Neuronal stem cell (in vitro differentiated cells): ENCODE measurements around the gene CMSS1.

ENCODE experiments used
- DNase-seq: peaks from one replicate; pipeline ENCODE4 v3.0.0-alpha.2; 2013; ENCODE audit warnings: low spot score
- H2AFZ ChIP-seq: one replicate; pipeline ENCODE4 v1.6.1; 2013; ENCODE audit warnings: mild to moderate bottlenecking, low read length, inconsistent platforms
- H2AK5ac ChIP-seq: 2 replicates; pipeline ENCODE4 v1.6.1; 2013; ENCODE audit warnings: low read depth, mild to moderate bottlenecking, inconsistent platforms, low read length, moderate library complexity, mixed read lengths
- H2BK120ac ChIP-seq: 2 replicates; pipeline ENCODE4 v1.6.1; 2013; ENCODE audit warnings: low read depth, mild to moderate bottlenecking, inconsistent platforms, low read length, moderate library complexity, mixed read lengths
- H2BK12ac ChIP-seq: one replicate; pipeline ENCODE4 v1.6.1; 2013; ENCODE audit warnings: low read length, inconsistent platforms
- H2BK15ac ChIP-seq: 2 replicates; pipeline ENCODE4 v1.6.1; 2013; ENCODE audit warnings: mild to moderate bottlenecking, low read length, inconsistent platforms, mixed read lengths
- H2BK5ac ChIP-seq: one replicate; pipeline ENCODE4 v1.6.1; 2013; ENCODE audit warnings: inconsistent platforms, mild to moderate bottlenecking, low read length, moderate library complexity
- H3K14ac ChIP-seq: one replicate; pipeline ENCODE4 v1.6.1; 2013; ENCODE audit warnings: low read length, inconsistent platforms
- H3K18ac ChIP-seq: 2 replicates; pipeline ENCODE4 v1.6.1; 2013; ENCODE audit warnings: low read length, inconsistent platforms
- H3K23ac ChIP-seq: 2 replicates; pipeline ENCODE4 v1.6.1; 2013; ENCODE audit warnings: low read depth, mild to moderate bottlenecking, mixed read lengths, low read length, inconsistent platforms; ENCODE audit not compliant: poor library complexity
- H3K27ac ChIP-seq: replicated peaks from 3 replicates; pipeline ENCODE4 v1.5.1; 2013; ENCODE audit warnings: low read length, inconsistent platforms
- H3K27me3 ChIP-seq, 3 experiments: 2 replicates each; pipeline ENCODE4 v1.6.1; 2013; ENCODE audit warnings: low read length in 3 of 3, mild to moderate bottlenecking in 2 of 3, inconsistent platforms in 1 of 3, low read depth in 1 of 3, mixed read lengths in 1 of 3, moderate library complexity in 1 of 3; ENCODE audit not compliant: control insufficient read depth in 3 of 3, insufficient read depth in 3 of 3
- H3K36me3 ChIP-seq, 2 donors: replicated peaks in 1 of 2; 2 replicates each; pipeline ENCODE4 v1.6.1; 2013; ENCODE audit warnings: low read length in 2 of 2; ENCODE audit not compliant: control insufficient read depth in 2 of 2, insufficient read depth in 2 of 2
- H3K4ac ChIP-seq: 2 replicates; pipeline ENCODE4 v1.6.1; 2013; ENCODE audit warnings: inconsistent platforms, mild to moderate bottlenecking, low read length, moderate library complexity
- H3K4me1 ChIP-seq, 2 donors: 1 replicate in 1 of 2; 2 replicates in 1 of 2; pipeline ENCODE4 v1.6.1; 2013; ENCODE audit warnings: low read length in 2 of 2, low read depth in 1 of 2; ENCODE audit not compliant: control insufficient read depth in 2 of 2, insufficient read depth in 1 of 2
- H3K4me2 ChIP-seq: one replicate; pipeline ENCODE4 v1.6.1; 2013; ENCODE audit warnings: mild to moderate bottlenecking, low read length, inconsistent platforms; ENCODE audit not compliant: insufficient read depth, poor library complexity, severe bottlenecking
- H3K4me3 ChIP-seq, 2 donors: 2 replicates each; pipeline ENCODE4 v1.5.1; 2013; ENCODE audit warnings: low read length in 2 of 2, mild to moderate bottlenecking in 2 of 2, inconsistent platforms in 1 of 2, moderate library complexity in 1 of 2
- H3K79me1 ChIP-seq: one replicate; pipeline ENCODE4 v1.6.1; 2013; ENCODE audit warnings: low read depth, mild to moderate bottlenecking, inconsistent platforms, low read length, moderate library complexity
- H3K9ac ChIP-seq: one replicate; pipeline ENCODE4 v1.6.1; 2013; ENCODE audit warnings: mild to moderate bottlenecking, low read depth, low read length, inconsistent platforms; ENCODE audit not compliant: poor library complexity
- H3K9me3 ChIP-seq, 2 donors: replicated peaks in 1 of 2; 2 replicates each; pipeline versions ENCODE3 to v1.6.1; 2013; ENCODE audit warnings: low read length in 2 of 2, mild to moderate bottlenecking in 2 of 2, inconsistent platforms in 1 of 2, low read depth in 1 of 2, mixed read lengths in 1 of 2, moderate library complexity in 1 of 2; ENCODE audit not compliant: control insufficient read depth in 2 of 2, insufficient read depth in 1 of 2
- H4K8ac ChIP-seq: one replicate; pipeline ENCODE4 v1.6.1; 2013; ENCODE audit warnings: low read depth, mild to moderate bottlenecking, inconsistent platforms, low read length, moderate library complexity
- H4K91ac ChIP-seq: one replicate; pipeline ENCODE4 v1.6.1; 2013; ENCODE audit warnings: low read length, low read depth, mild to moderate bottlenecking, inconsistent platforms; ENCODE audit not compliant: poor library complexity
- WGBS, 2 donors: extraction: QIAGEN DNeasy Blood & Tissue Kit; methylation state at CpG; one replicate each; pipeline ENCODE4 v1.1.7; 2013; ENCODE audit warnings: missing lambda C conversion rate in 2 of 2, mixed read lengths in 1 of 2; ENCODE audit not compliant: insufficient read length in 2 of 2, insufficient replicate concordance in 1 of 2; ENCODE audit errors: extremely low coverage in 2 of 2; 5-methylcytosine and 5-hydroxymethylcytosine counted together

CMSS1 gene

DNA sequence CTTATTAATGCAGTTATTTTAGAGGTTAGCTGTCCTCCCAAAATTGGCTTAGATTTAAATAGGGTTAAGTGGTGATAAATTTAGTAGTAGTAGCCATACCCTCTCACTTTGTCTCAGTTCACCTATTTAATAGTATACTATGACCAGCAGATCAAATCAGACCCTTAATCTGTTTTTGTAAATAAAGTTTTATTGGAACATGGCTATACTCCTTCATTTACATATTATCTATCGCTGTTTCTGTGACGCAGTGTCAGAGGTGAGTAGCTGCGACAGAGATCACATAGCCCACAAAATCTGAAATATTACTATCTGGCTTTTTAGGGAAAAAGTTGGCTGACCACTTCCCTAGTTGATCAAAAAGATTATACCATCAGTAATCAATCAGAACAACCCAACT is 183.4 kb downstream of the CMSS1 start:
- H3K27me3 ChIP-seq, result no peaks in the 10 kb centered on the region
- no peaks in the 10 kb centered on the region for H3K36me3 ChIP-seq
- no peak overlapping the region for H4K91ac ChIP-seq
- no peak overlapping the region for H2BK15ac ChIP-seq
- WGBS, 2 donors, result no CpG with 5 or more reads among the region's 3 CpGs
- H3K4me1 ChIP-seq, result peaks cover 2 to 4% of the 10 kb centered on the region in 2 donors
- H3K4me3 ChIP-seq, result no peak overlapping the region
- H2AFZ ChIP-seq, result no peak overlapping the region
- H3K9ac ChIP-seq, result no peak overlapping the region
- no peak overlapping the region for H2BK5ac ChIP-seq
- no peak overlapping the region for H3K23ac ChIP-seq
- DNase-seq, result no peak
- H3K4me2 ChIP-seq, result no peak overlapping the region
- no peak overlapping the region for H3K4ac ChIP-seq
- H3K14ac ChIP-seq, result no peak overlapping the region
- H3K18ac ChIP-seq, result no peak overlapping the region
- H2BK120ac ChIP-seq, result no peak overlapping the region
- no peak overlapping the region for H2BK12ac ChIP-seq
- H3K79me1 ChIP-seq, result no peaks in the 10 kb centered on the region
- no peak overlapping the region for H2AK5ac ChIP-seq
- no peak overlapping the region for H3K27ac ChIP-seq
- no peak overlapping the region for H4K8ac ChIP-seq
- no peaks in the 10 kb centered on the region for H3K9me3 ChIP-seq

DNA sequence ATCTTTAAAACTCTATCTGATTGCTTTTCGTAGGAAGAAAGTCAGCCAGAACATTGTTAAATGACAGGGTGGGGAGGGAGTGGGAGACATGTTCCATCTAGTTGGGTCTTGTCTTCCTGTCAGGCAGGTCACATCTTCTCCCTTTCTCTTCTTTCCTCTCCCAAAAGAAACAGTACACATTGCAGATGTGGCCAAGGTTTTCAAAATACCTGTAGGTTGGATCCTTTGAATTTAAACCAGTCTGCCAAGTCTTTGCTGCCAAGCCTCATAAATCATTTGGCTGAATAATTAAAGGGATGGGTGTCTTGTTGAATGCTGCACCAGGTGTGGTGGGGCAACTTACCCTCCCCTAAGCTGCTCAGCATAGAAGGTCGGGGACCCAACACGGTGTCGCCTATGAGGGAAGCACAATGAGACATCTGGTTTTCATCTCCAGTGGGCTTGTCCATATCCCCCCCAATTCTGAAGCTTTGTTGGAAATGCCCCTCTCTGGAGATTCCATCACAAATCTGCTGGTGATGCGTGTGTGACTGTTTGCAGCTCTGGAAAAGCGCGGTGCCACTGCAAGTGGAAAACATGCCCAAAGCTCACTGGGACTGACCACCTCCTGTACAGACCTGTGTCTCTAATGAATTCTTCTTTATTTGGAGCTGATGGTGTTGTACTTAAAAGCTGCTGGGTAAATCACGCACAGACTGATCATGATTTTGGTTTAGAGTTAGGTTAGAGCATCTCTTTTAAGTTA is 184.0 kb downstream of the CMSS1 start:
- Histone ChIP-seq H3K23ac (no peak overlapping the region), H3K79me1 (no peaks in the 10 kb centered on the region), H3K36me3 (no peaks in the 10 kb centered on the region), H4K91ac (no peak overlapping the region), H3K4me1 (peaks cover 4% of the 10 kb centered on the region in 2 donors), H3K9me3 (no peaks in the 10 kb centered on the region), H2BK15ac (no peak overlapping the region), H2AK5ac (no peak overlapping the region), H3K4ac (no peak overlapping the region), H3K14ac (no peak overlapping the region), H4K8ac (no peak overlapping the region), H3K18ac (no peak overlapping the region), H2BK12ac (no peak overlapping the region), H3K4me3 (no peak overlapping the region), H3K4me2 (no peak overlapping the region), H3K27me3 (no peaks in the 10 kb centered on the region), H3K9ac (no peak overlapping the region), H2AFZ (no peak overlapping the region), H2BK5ac (no peak overlapping the region), H2BK120ac (no peak overlapping the region), H3K27ac (no peak overlapping the region)
- no CpG with 5 or more reads among the region's 8 CpGs for WGBS, 2 donors
- DNase-seq, result no peak

DNA sequence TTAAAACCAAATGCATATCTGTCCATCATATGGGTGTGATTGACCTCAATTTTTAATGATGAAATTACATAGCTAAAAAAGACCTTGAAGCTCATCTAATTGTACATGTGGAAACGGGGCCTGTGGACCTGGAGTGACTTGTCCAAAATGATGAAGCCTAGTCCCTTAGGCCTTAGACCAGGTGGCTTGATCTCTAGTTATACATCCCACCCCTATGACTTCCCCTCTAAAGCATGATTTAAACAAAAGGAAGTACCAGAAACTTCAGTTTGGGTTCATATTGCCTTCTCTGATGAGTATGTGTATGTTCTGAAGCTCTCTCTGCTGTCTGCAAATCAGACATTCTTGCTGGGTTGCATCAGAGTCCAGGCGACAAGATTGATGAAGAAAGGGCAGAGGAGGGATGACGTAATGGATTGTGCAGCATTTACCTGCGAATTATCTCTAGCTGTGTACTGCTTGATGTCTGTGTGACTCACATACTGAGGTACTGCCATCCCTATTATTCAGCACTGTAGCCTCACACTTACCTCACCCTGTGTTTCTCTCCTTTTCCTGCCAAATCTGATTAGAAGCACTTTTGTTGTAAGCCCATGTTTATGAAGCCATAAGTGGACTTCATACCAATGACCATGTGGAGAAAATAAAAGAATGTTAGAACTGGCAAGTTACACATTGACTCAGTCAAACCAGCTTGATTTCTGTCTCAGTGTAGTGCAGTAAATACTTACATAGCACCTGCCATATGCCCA is 185.1 kb downstream of the CMSS1 start:
- no peak overlapping the region for H2BK120ac ChIP-seq
- H2AK5ac ChIP-seq, result no peak overlapping the region
- WGBS, 2 donors, result no CpG with 5 or more reads among the region's 4 CpGs
- H3K4ac ChIP-seq, result no peak overlapping the region
- peaks cover 4% of the 10 kb centered on the region in 2 donors for H3K4me1 ChIP-seq
- H3K36me3 ChIP-seq, result no peaks in the 10 kb centered on the region
- no peaks in the 10 kb centered on the region for H3K9me3 ChIP-seq
- H3K18ac ChIP-seq, result no peak overlapping the region
- H3K23ac ChIP-seq, result no peak overlapping the region
- H3K4me2 ChIP-seq, result no peak overlapping the region
- no peak overlapping the region for H2BK15ac ChIP-seq
- H3K27ac ChIP-seq, result no peak overlapping the region
- DNase-seq, result no peak
- H2BK5ac ChIP-seq, result no peak overlapping the region
- H4K91ac ChIP-seq, result no peak overlapping the region
- no peak overlapping the region for H3K9ac ChIP-seq
- no peak overlapping the region for H3K4me3 ChIP-seq
- H3K79me1 ChIP-seq, result no peaks in the 10 kb centered on the region
- no peak overlapping the region for H4K8ac ChIP-seq
- H2AFZ ChIP-seq, result no peak overlapping the region
- no peak overlapping the region for H2BK12ac ChIP-seq
- no peaks in the 10 kb centered on the region for H3K27me3 ChIP-seq
- no peak overlapping the region for H3K14ac ChIP-seq
